ENCODE measurements around the gene TP53I11. TPM values are rescaled to one million over a fixed set of nuclear protein-coding genes. Genes with fewer than 3 reads are reported as not detected.

Gene TP53I11
- total RNA-seq, 2 donors from 2014 or later = 3.2 to 12.2 TPM

GRCh38 chr11:44934735-44935250 is 15.9 kb downstream of the TP53I11 start:
- no peak for DNase-seq (ENCODE audit: low spot score)

GRCh38 chr11:44934110-44934509 is 16.6 kb downstream of the TP53I11 start:
- no peaks in the 10 kb centered on the region for H3K4me1 Mint-ChIP-seq (ENCODE audit: low read depth in 2 of 2)

More at GRCh38 chr11:44934735-44935250, 15.9 kb downstream of the TP53I11 start:
- no peaks in the 10 kb centered on the region for H3K36me3 Mint-ChIP-seq
- no peak overlapping the region for H3K4me3 Mint-ChIP-seq
- no peak overlapping the region for H3K27ac Mint-ChIP-seq
- ATAC-seq = no peak
- H3K9me3 Mint-ChIP-seq = no peaks in the 10 kb centered on the region
- H3K27me3 Mint-ChIP-seq = peaks cover 0 to 6% of the 10 kb centered on the region in 2 donors
- no peaks in the 10 kb centered on the region for H3K4me1 Mint-ChIP-seq (ENCODE audit: low read depth in 2 of 2)

GRCh38 chr11:44931466-44931865 is 19.2 kb downstream of the TP53I11 start:
- no peak for ATAC-seq
- Mint-ChIP-seq H3K9me3 (no peaks in the 10 kb centered on the region), H3K4me1 (ENCODE audit: low read depth in 2 of 2) (no peaks in the 10 kb centered on the region), H3K4me3 (no peak overlapping the region), H3K36me3 (no peaks in the 10 kb centered on the region), H3K27me3 (peaks cover 0 to 6% of the 10 kb centered on the region in 2 donors), H3K27ac (no peak overlapping the region)
- no peak for DNase-seq (ENCODE audit: low spot score)

More at GRCh38 chr11:44934110-44934509, 16.6 kb downstream of the TP53I11 start:
- ATAC-seq (no peak), DNase-seq (ENCODE audit: low spot score) (no peak)
- no peaks in the 10 kb centered on the region for H3K9me3 Mint-ChIP-seq
- no peak overlapping the region for H3K27ac Mint-ChIP-seq
- no peaks in the 10 kb centered on the region for H3K36me3 Mint-ChIP-seq
- no peak overlapping the region for H3K4me3 Mint-ChIP-seq
- H3K27me3 Mint-ChIP-seq = peaks cover 0 to 6% of the 10 kb centered on the region in 2 donors

GRCh38 chr11:44930588-44931302 is 19.9 kb downstream of the TP53I11 start:
- H3K27ac Mint-ChIP-seq = no peak overlapping the region
- ATAC-seq (no peak), DNase-seq (ENCODE audit: low spot score) (no peak)
- H3K4me3 Mint-ChIP-seq = no peak overlapping the region
- H3K36me3 Mint-ChIP-seq = no peaks in the 10 kb centered on the region
- H3K4me1 Mint-ChIP-seq (ENCODE audit: low read depth in 2 of 2) = no peaks in the 10 kb centered on the region
- no peaks in the 10 kb centered on the region for H3K9me3 Mint-ChIP-seq
- H3K27me3 Mint-ChIP-seq = peaks cover 0 to 6% of the 10 kb centered on the region in 2 donors

- DNase-seq (ENCODE audit: low spot score) = no peak
- Mint-ChIP-seq H3K4me3 (no peak overlapping the region), H3K36me3 (no peaks in the 10 kb centered on the region), H3K4me1 (ENCODE audit: low read depth in 2 of 2) (no peaks in the 10 kb centered on the region), H3K9me3 (no peaks in the 10 kb centered on the region), H3K27ac (no peak overlapping the region), H3K27me3 (peaks cover 0 to 6% of the 10 kb centered on the region in 2 donors)
- ATAC-seq = no peak
Observed at GRCh38 chr11:44928816-44929215, 21.9 kb downstream of the TP53I11 start.

GRCh38 chr11:44928144-44928543 is 22.5 kb downstream of the TP53I11 start:
- Mint-ChIP-seq H3K27ac (no peak overlapping the region), H3K4me3 (no peak overlapping the region), H3K27me3 (peaks cover 0 to 6% of the 10 kb centered on the region in 2 donors), H3K4me1 (ENCODE audit: low read depth in 2 of 2) (no peaks in the 10 kb centered on the region), H3K36me3 (no peaks in the 10 kb centered on the region), H3K9me3 (no peaks in the 10 kb centered on the region)
- no peak for DNase-seq (ENCODE audit: low spot score)
- ATAC-seq = no peak

GRCh38 chr11:44927174-44927661 is 23.5 kb downstream of the TP53I11 start:
- no peak for ATAC-seq

GRCh38 chr11:44926036-44926435 is 24.6 kb downstream of the TP53I11 start:
- Mint-ChIP-seq H3K9me3 (no peaks in the 10 kb centered on the region), H3K4me1 (ENCODE audit: low read depth in 2 of 2) (no peaks in the 10 kb centered on the region), H3K27ac (no peak overlapping the region), H3K4me3 (no peak overlapping the region), H3K36me3 (no peaks in the 10 kb centered on the region), H3K27me3 (peaks cover 0 to 6% of the 10 kb centered on the region in 2 donors)
- DNase-seq (ENCODE audit: low spot score) (no peak), ATAC-seq (no peak)

More at GRCh38 chr11:44927174-44927661, 23.5 kb downstream of the TP53I11 start:
- no peak for DNase-seq (ENCODE audit: low spot score)
- Mint-ChIP-seq H3K27ac (no peak overlapping the region), H3K27me3 (peaks cover 0 to 6% of the 10 kb centered on the region in 2 donors), H3K9me3 (no peaks in the 10 kb centered on the region), H3K4me1 (ENCODE audit: low read depth in 2 of 2) (no peaks in the 10 kb centered on the region), H3K36me3 (no peaks in the 10 kb centered on the region), H3K4me3 (no peak overlapping the region)

GRCh38 chr11:44923806-44924205 is 26.9 kb downstream of the TP53I11 start:
- DNase-seq (ENCODE audit: low spot score) (no peak), ATAC-seq (no peak)
- no peaks in the 10 kb centered on the region for H3K27me3 Mint-ChIP-seq
- no peaks in the 10 kb centered on the region for H3K9me3 Mint-ChIP-seq
- H3K4me3 Mint-ChIP-seq = no peak overlapping the region
- no peaks in the 10 kb centered on the region for H3K36me3 Mint-ChIP-seq
- no peak overlapping the region for H3K27ac Mint-ChIP-seq
- H3K4me1 Mint-ChIP-seq (ENCODE audit: low read depth in 2 of 2) = no peaks in the 10 kb centered on the region

GRCh38 chr11:44923115-44923514 is 27.6 kb downstream of the TP53I11 start:
- peaks cover 0 to under 1% of the 10 kb centered on the region in 2 donors for H3K27me3 Mint-ChIP-seq
- H3K27ac Mint-ChIP-seq = no peak overlapping the region
- no peak overlapping the region for H3K4me3 Mint-ChIP-seq
- H3K36me3 Mint-ChIP-seq = no peaks in the 10 kb centered on the region
- no peak for ATAC-seq
- no peak for DNase-seq (ENCODE audit: low spot score)
- no peaks in the 10 kb centered on the region for H3K9me3 Mint-ChIP-seq
- H3K4me1 Mint-ChIP-seq (ENCODE audit: low read depth in 2 of 2) = no peaks in the 10 kb centered on the region

GRCh38 chr11:44920451-44920850 is 30.2 kb downstream of the TP53I11 start:
- H3K36me3 Mint-ChIP-seq = no peaks in the 10 kb centered on the region
- ATAC-seq (no peak), DNase-seq (ENCODE audit: low spot score) (no peak)
- no peaks in the 10 kb centered on the region for H3K9me3 Mint-ChIP-seq
- no peak overlapping the region for H3K27ac Mint-ChIP-seq
- no peaks in the 10 kb centered on the region for H3K4me1 Mint-ChIP-seq (ENCODE audit: low read depth in 2 of 2)
- H3K27me3 Mint-ChIP-seq = peaks cover 0 to 8% of the 10 kb centered on the region in 2 donors
- H3K4me3 Mint-ChIP-seq = no peak overlapping the region

GRCh38 chr11:44917741-44918140 is 32.9 kb downstream of the TP53I11 start:
- peaks cover 0 to 8% of the 10 kb centered on the region in 2 donors for H3K27me3 Mint-ChIP-seq
- no peaks in the 10 kb centered on the region for H3K4me1 Mint-ChIP-seq (ENCODE audit: low read depth in 2 of 2)
- H3K27ac Mint-ChIP-seq = no peak overlapping the region
- ATAC-seq (no peak), DNase-seq (ENCODE audit: low spot score) (no peak)
- H3K4me3 Mint-ChIP-seq = no peak overlapping the region
- no peaks in the 10 kb centered on the region for H3K36me3 Mint-ChIP-seq
- H3K9me3 Mint-ChIP-seq = no peaks in the 10 kb centered on the region

- no peak overlapping the region for H3K27ac Mint-ChIP-seq
- no peaks in the 10 kb centered on the region for H3K36me3 Mint-ChIP-seq
- DNase-seq (ENCODE audit: low spot score) (no peak), ATAC-seq (peak in 1 of 2 donors; percentile 25)
- peaks cover 0 to 13% of the 10 kb centered on the region in 2 donors for H3K27me3 Mint-ChIP-seq
- no peaks in the 10 kb centered on the region for H3K4me1 Mint-ChIP-seq (ENCODE audit: low read depth in 2 of 2)
- H3K9me3 Mint-ChIP-seq = no peaks in the 10 kb centered on the region
- H3K4me3 Mint-ChIP-seq = no peak overlapping the region
Observed at GRCh38 chr11:44916801-44917385, 33.8 kb downstream of the TP53I11 start.

- no peaks in the 10 kb centered on the region for H3K4me1 Mint-ChIP-seq (ENCODE audit: low read depth in 2 of 2)
- no peak overlapping the region for H3K4me3 Mint-ChIP-seq
- no peak overlapping the region for H3K27ac Mint-ChIP-seq
- H3K27me3 Mint-ChIP-seq = peaks cover 0 to 13% of the 10 kb centered on the region in 2 donors
- ATAC-seq (no peak), DNase-seq (ENCODE audit: low spot score) (no peak)
- no peaks in the 10 kb centered on the region for H3K36me3 Mint-ChIP-seq
- no peaks in the 10 kb centered on the region for H3K9me3 Mint-ChIP-seq
Observed at GRCh38 chr11:44916331-44916730, 34.4 kb downstream of the TP53I11 start.
